ENCODE measurements around the gene BIRC5.
"Not testable (repeated sequence)": the region's sequence is repeated elsewhere in the genome, so short reads cannot be mapped to it uniquely, and the experiment has no call there.

The BIRC5 gene

DNA sequence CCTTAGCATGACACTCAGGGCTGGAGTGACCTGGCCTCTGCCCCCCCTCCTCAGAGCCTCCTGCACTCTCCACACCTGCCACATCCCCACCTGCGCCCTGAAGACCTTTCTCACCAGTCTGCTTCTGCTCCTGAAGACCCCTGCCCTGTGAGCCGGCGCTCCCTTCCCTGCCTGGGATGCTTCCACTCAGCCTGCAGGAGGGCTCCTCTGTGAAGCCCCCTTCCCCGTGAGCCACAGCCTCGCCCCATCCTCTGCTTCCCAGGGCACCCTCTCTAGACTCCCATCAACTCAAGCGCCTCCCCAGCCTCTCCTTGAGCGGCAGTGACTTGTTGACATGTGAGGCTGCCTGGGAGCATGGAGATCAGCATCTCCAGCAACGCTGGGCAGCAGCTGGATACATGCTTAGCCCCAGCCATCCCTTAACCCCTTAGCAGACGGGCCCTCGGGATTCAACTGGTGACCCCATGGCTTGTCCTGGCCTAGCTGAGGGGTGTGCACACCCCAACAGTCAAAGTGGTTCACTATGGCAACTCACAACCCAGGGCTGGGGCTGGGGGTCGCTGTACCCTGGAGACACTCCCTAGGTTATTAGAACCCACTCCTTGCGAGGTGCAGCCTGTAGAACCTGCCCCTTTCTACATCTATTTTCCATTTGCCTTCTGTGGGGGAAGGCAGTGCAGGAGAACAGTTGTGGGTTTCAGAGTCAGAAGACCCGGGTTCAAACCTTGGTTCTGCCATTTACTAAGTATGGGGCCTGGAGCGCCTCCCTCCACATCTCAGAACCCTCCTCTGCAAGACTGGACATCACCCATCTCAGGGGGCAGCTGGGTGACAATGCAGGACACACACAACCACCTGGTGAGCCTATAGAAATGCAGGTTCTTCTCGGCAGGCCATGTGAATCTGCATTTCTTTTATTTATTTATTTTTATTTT, 38.9 kb downstream of the BIRC5 start:
- H3K4me3 ChIP-seq (ENCODE audit: low read depth, low read length), result no peak overlapping the region
- no peak for DNase-seq (ENCODE audit: low read depth)
- TF ChIP-seq, protein P1, sequence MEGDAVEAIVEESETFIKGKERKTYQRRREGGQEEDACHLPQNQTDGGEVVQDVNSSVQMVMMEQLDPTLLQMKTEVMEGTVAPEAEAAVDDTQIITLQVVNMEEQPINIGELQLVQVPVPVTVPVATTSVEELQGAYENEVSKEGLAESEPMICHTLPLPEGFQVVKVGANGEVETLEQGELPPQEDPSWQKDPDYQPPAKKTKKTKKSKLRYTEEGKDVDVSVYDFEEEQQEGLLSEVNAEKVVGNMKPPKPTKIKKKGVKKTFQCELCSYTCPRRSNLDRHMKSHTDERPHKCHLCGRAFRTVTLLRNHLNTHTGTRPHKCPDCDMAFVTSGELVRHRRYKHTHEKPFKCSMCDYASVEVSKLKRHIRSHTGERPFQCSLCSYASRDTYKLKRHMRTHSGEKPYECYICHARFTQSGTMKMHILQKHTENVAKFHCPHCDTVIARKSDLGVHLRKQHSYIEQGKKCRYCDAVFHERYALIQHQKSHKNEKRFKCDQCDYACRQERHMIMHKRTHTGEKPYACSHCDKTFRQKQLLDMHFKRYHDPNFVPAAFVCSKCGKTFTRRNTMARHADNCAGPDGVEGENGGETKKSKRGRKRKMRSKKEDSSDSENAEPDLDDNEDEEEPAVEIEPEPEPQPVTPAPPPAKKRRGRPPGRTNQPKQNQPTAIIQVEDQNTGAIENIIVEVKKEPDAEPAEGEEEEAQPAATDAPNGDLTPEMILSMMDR (IDR thresholded peaks at IDR 0.05; ENCODE audit: insufficient read depth, low read depth, low read length, missing control alignments), result no peak

DNA sequence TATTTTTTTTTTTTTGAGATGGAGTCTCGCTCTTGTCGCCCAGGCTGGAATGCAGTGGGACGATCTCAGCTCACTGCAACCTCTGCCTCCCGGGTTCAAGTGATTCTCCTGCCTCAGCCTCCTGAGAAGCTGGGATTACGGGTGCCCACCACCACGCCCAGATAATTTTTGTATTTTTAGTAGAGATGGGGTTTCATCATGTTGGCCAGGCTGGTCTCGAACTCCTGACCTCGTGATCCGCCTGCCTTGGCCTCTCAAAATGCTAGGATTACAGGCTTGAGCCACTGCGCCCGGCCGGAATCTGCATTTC, 39.5 kb downstream of the BIRC5 start:
- not testable (repeated sequence) for DNase-seq (ENCODE audit: low read depth); H3K4me3 ChIP-seq (ENCODE audit: low read depth, low read length)

DNA sequence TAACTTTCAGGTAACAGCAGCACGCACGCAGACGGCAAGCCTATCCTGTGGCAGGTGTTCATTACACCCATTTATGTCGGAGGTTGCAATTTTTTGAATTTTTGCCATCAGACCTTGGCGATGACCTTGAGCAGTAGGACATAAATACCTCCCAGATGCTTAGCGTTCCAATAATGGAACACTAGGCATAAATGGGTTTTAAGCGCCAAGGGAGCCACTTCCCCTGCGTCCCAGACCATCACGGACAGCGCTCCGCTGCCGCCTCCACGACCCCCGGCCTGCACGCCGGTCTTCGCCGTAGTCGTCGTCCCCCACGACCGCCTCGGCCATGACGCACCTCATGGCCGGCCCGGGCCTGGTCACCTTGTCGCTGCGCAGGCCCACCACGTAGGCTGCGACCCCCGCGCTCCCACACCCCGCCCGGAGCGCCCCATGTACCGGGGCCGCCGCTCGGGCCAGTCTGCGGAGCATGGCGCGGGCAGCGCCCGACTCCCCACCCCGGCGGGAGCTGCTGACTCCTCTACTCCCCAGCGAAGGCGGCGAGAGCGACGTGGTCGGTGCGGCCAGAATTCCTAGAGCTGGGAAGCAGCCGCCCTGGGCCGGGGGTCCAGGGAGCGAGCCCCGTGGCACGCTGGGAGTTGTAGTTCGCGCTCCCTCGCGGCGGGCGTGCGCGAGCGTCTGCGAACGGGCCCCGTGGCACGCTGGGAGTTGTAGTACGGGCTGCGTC, 40.1 kb downstream of the BIRC5 start:
- peak; percentile 87 for DNase-seq (ENCODE audit: low read depth)
- TF ChIP-seq, protein P1 (IDR thresholded peaks at IDR 0.05; ENCODE audit: insufficient read depth, low read depth, low read length, missing control alignments), result no peak
- H3K4me3 ChIP-seq (ENCODE audit: low read depth, low read length), result peak overlapping the region; percentile 80

DNA sequence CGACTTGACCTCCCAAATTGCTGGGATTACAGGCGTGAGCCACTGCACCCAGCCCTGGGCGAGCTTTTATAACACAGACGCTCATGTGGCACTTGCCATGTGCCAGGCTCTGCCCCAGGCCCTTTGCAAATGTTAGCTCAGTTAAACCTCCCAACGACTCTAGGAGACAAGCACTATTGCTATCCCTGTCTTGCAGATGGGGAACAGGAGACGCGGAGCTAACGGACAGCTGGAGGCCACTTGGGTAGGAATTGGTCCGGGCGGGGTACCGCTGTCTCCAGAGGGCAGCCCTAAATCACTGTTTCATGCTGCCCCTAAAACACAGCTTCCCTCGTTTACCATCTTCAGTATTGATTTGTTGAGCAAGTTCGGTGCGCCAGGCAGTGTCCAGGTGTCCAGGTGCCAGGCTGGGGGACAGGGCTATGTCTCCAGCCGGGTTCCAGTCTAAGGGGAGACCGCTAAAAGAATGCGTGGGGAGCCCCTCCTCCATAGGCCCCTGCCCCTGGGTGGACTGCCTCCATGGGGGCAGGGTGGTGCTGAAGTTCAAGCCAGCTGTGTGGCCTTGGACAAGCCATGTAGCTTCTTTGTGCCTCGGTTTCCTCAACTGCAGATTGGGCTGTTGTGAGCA, 41.1 kb downstream of the BIRC5 start:
- DNase-seq (ENCODE audit: low read depth), result no peak
- TF ChIP-seq, protein P1 (IDR thresholded peaks at IDR 0.05; ENCODE audit: insufficient read depth, low read depth, low read length, missing control alignments), result no peak
- no peak overlapping the region for H3K4me3 ChIP-seq (ENCODE audit: low read depth, low read length)

DNA sequence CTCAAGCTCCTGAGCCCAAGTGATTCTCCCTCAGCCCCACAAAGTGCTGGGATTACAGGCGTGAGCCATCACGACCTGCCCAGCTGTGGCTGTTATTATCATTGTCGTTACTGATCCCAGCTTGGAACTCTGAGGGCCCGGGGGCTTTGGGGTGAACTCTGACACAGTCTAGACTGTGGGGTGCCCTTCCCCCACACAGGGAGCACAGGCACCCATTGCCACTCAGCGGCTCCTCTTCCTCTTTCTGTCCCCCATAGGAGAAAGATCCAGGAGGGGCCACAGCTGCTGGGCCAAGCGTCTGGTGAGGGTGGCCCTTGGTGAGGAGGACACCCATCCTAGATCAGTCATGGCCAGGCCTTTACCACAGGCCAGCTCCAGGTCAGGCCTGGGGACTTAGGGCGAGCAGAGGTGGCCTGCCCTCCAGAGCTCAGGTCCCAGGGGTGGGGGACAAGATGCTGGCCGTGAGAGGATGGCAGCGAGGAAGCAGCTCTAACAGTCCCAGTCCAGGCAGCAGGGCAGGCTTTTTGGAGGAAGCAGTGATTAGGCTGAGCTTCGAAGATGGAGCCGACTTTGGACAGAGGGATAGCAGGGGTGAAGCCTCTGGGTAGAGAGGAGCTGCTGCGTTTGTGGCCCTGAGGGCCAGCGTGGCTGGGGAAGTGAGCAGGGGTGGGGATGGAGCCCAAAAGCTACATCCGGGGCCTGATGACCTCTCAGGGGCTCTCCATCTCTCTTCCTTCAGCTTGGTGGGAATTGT, 42.1 kb downstream of the BIRC5 start:
- DNase-seq (ENCODE audit: low read depth), result no peak
- TF ChIP-seq, protein P1 (IDR thresholded peaks at IDR 0.05; ENCODE audit: insufficient read depth, low read depth, low read length, missing control alignments), result no peak

DNA sequence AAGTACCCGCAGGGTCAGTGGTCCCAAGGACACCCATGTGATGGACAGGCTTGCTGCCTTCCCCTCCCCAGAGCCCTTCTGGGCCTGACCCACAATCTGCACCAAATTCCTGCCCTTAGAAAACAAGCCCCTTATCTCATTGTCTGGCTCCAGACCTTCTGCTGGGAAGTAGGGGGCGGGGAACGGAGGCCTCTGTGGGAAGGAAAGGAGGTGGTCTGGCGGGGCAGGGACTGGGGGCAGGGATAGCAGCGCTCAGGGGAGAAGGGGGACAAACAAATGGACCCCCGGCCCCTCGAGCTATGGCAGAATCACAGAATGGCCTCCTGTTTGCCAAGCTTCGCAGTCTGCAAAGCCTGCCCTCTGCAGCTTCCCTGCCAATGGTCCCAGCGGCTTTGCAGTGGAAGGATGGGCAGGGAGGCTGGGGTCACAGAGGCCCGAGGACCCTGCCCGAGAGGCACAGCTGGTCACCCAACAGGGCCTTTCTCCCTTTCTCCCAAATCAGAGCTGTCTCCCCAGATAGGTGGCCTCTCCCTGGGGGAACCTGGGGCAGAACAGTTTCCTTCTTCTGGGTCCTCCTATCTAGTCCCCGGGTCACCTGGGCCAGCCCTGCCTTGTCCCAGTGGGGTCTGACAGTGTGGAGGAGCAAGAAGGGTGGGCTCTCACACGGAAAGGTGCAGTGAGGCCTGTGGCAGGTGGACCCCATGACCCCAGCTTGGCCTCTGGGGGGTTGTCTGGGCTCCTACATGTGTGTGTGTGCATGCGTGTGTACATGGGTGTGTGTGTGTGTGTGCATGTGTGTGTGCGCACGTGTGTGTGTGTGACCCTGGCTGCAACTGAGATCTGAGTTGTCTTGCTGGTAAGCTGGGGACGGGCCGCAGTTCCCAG, 42.9 kb downstream of the BIRC5 start:
- H3K4me3 ChIP-seq (ENCODE audit: low read depth, low read length), result no peak overlapping the region
- no peak for DNase-seq (ENCODE audit: low read depth)
- TF ChIP-seq, protein P1 (IDR thresholded peaks at IDR 0.05; ENCODE audit: insufficient read depth, low read depth, low read length, missing control alignments), result no peak

More for the DNA sequence above, 42.1 kb downstream of the BIRC5 start:
- no peak overlapping the region for H3K4me3 ChIP-seq (ENCODE audit: low read depth, low read length)

Data from GM12865 (cell line).